Stimulated activated effector memory CD8-positive, alpha-beta T cell treated with anti-CD3 and anti-CD28 coated beads, Interleukin-12 subunit alpha, Interleukin-12 subunit beta, amount 100 ng/mL, for 72 hours (primary cell): Measurements from ENCODE around the gene SRCAP.
A peak's percentile ranks its signal among the peaks of the same experiment; 100 is the strongest.

Experiments used
- ATAC-seq: fragments of 150-1000 bp; cut with Tn5 transposase; 2 replicates; pipeline ENCODE4 v1.10.0; 2021
- DNase-seq, 2 donors: peaks; one replicate each; pipeline ENCODE4 v3.0.0; 2021 to 2022; ENCODE audit warnings: low spot score in 2 of 2
- H3K27ac Mint-ChIP-seq: one replicate; pipeline ENCODE4 v1.8.0; 2022; ENCODE audit warnings: mild to moderate bottlenecking, mixed read lengths
- H3K36me3 Mint-ChIP-seq: one replicate; pipeline ENCODE4 v1.8.0; 2022; ENCODE audit warnings: mild to moderate bottlenecking, mixed read lengths
- H3K4me1 Mint-ChIP-seq: one replicate; pipeline ENCODE4 v1.8.0; 2022; ENCODE audit warnings: mixed read lengths
- H3K4me3 Mint-ChIP-seq: one replicate; pipeline ENCODE4 v1.8.0; 2022; ENCODE audit warnings: mild to moderate bottlenecking, mixed read lengths
- H3K9me3 Mint-ChIP-seq: one replicate; pipeline ENCODE4 v1.8.0; 2022; ENCODE audit warnings: mixed read lengths

SRCAP gene

DNA sequence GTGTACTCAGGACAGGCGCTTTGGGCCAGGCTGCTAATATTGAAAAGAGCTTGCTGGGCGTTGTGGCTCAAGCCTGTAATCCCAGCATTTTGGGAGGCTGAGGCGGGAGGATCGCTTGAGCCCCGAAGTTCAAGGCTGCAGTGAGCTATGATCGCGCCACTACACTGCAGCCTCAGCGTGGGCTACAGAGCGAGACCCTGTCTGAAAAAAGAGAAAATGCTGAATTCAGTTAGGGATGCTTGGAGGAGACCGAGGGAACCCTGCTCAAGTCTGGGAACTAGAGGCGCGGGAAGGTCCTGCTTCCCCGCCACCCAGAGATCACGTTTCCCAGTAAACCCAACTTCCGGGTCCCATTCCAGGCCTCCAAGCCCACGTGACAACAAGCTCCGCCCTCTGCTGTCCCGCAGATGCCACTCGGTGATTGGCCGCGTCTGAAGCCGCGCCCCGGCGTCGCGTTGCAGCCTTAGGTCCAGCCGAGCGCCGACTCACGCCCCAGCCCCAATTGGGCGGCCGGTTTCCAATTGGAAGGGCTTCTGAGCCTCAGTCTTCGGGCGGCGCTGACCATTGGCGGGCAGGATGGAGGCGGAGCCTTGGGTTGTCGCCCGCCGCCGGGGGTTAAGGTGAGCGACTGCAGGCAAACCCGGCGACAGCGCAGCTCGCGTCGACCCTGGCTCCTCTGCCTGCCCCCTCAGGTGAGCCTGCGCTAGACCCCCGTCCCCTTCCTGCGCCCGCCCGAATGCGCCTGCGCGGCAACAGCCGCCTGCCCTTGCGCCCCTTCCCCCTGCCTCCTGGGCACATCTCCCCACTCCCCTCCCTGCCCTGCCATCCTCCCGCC lies 49.0 kb downstream of the SRCAP start, which contains the start of gene PHKG2:
Gene PHKG2, plus strand, starts transcription at position 627 of the 835 bp plus-strand sequence. CDS start 396 bp downstream, outside the sequence.
- peak within 1 kb of the TSS; percentile 82 for H3K27ac Mint-ChIP-seq
- ATAC-seq (peak; percentile 98), DNase-seq (peak; percentile 88 to 97)
- H3K9me3 Mint-ChIP-seq: no peaks in the 10 kb centered on the region
- peaks cover 47% of the 10 kb centered on the region for H3K4me1 Mint-ChIP-seq
- peak within 1 kb of the TSS; percentile 88 for H3K4me3 Mint-ChIP-seq
- peaks cover 85% of the 10 kb centered on the region for H3K36me3 Mint-ChIP-seq

DNA sequence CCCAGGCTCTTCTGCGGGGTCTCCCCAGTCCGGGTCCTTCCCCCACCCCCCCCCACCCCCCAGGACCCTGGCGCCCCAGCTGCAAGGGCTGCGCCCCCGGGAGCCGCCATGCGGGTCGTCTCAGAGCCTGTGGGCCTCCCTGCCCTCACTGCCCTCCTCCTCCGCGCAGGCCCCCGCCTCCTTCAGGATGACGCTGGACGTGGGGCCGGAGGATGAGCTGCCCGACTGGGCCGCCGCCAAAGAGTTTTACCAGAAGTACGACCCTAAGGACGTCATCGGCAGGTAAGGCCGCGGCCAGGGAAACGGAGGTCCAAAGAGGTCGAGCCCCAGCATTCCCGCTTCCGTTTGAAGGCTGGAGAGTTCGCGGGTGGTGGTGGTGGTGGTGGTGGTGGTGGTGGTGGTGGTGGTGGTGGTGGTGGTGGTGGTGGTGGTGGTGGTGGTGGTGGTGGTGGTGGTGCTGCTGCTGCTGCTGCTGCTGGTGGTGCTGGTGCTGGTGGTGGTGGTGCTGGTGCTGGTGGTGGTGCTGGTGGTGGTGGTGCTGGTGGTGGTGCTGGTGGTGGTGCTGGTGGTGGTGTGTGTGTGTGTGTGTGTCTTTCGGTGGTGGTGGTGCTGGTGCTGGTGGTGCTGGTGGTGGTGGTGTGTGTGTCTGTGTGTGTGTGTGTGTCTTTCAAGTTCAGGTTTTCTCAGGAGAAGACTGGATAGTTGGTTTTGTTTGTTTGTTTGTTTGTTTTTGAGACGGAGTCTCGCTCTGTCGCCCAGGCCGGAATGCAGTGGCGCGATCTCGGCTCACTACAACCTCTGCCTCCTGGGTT lies 49.9 kb downstream of the SRCAP start:
- H3K27ac Mint-ChIP-seq: peak overlapping the region; percentile 82
- peak; percentile 54 for ATAC-seq
- peak overlapping the region; percentile 88 for H3K4me3 Mint-ChIP-seq
- no peaks in the 10 kb centered on the region for H3K9me3 Mint-ChIP-seq
- H3K4me1 Mint-ChIP-seq: peaks cover 47% of the 10 kb centered on the region
- DNase-seq: peak; percentile 23 to 72
- H3K36me3 Mint-ChIP-seq: peaks cover 85% of the 10 kb centered on the region

DNA sequence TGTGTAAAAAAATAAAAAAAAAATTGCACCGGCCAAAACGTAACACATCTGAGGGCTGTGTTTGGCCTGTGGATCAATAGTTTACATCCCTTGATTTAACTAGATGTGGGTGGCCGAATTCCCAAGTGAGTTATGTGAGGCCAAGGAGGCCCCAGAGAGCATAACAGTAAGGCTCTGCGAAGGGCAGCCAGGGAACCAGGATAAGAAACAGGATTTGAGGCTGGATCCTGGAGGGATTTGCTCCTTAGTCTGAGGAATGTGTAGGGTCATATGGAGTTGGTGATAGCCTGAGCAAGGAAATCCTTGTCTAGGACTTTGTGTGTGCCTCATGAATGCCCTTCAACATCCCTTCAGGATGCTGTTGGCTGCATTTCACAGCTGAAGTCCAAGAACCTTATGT lies 51.2 kb downstream of the SRCAP start:
- no peak for DNase-seq
- Mint-ChIP-seq H3K27ac (no peak overlapping the region), H3K36me3 (peaks cover 87% of the 10 kb centered on the region), H3K9me3 (no peaks in the 10 kb centered on the region), H3K4me1 (peaks cover 44% of the 10 kb centered on the region), H3K4me3 (peak overlapping the region; percentile 88)
- ATAC-seq: no peak

DNA sequence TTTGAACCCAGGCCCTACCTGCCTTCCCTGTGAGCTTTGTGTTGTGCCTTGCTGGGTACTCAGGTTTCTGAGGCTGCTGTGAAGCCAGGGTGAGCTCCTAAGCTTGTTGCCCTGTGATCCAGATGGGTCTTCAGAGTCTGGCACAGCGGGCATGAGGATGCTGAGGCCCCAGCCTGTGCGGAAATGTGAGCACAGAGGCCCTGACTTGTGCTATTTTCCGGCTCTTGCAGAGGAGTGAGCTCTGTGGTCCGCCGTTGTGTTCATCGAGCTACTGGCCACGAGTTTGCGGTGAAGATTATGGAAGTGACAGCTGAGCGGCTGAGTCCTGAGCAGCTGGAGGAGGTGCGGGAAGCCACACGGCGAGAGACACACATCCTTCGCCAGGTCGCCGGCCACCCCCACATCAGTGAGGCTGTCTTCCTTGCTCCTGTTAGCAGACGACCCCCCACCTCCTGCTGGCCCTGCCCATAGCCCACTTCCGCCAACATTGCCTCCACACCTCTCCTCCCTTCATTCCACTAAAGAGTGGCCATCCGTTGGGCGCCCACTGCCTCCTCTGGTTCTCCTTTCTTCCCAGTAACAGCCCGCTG lies 52.0 kb downstream of the SRCAP start:
- Mint-ChIP-seq H3K4me1 (peaks cover 42% of the 10 kb centered on the region), H3K4me3 (no peak overlapping the region), H3K9me3 (no peaks in the 10 kb centered on the region), H3K27ac (peak overlapping the region; percentile 21), H3K36me3 (peaks cover 91% of the 10 kb centered on the region)
- ATAC-seq (no peak), DNase-seq (no peak)

DNA sequence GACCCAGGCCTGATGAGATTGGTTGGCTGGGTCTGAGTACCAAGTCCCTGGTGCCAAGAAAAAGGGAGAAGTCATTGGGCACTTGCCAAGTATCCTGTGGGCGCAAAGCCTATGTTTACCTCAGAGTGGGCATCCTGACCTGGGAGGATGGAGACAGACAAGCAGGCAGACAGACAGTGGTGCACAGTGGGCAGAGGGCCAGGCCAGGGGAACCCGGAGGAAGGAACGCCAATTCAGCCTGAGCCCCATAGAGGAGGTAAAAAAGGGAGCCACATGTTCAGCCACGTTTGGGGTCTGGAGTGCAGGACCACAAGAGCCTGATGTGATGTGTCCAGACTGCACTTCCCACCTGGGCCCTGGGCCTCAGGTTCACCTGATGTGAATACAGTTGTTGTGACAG lies 54.6 kb downstream of the SRCAP start:
- DNase-seq (no peak), ATAC-seq (no peak)
- H3K9me3 Mint-ChIP-seq: no peaks in the 10 kb centered on the region
- H3K36me3 Mint-ChIP-seq: peaks cover 86% of the 10 kb centered on the region
- H3K4me3 Mint-ChIP-seq: no peak overlapping the region
- H3K27ac Mint-ChIP-seq: no peak overlapping the region
- peaks cover 26% of the 10 kb centered on the region for H3K4me1 Mint-ChIP-seq

DNA sequence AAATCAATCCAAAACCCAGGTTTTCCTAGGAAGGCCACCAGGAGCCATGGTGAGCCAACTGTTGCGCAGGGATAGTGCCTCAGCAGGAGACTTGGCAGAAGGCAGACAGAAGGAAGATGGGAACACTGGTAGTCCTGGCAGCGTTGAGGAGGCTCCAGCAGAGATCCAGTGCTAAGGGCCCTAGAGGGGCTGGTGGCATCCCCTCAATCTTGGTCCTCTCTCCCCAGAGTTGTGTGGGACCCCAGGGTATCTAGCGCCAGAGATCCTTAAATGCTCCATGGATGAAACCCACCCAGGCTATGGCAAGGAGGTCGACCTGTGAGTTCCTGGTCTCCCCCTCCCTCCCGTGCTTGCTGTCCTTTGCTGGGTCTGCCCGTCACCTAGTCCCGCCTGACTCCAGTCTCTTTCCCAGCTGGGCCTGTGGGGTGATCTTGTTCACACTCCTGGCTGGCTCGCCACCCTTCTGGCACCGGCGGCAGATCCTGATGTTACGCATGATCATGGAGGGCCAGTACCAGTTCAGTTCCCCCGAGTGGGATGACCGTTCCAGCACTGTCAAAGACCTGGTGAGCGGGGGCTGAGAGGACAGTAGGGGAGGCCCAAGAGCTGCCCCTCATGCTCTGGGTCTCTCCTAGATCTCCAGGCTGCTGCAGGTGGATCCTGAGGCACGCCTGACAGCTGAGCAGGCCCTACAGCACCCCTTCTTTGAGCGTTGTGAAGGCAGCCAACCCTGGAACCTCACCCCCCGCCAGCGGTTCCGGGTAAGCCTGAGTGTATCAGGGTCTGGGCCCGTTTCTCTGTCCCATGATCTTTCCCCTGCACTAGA lies 57.2 kb downstream of the SRCAP start:
- Mint-ChIP-seq H3K4me3 (no peak overlapping the region), H3K9me3 (no peaks in the 10 kb centered on the region), H3K36me3 (peaks cover 63% of the 10 kb centered on the region), H3K4me1 (peaks cover 16% of the 10 kb centered on the region), H3K27ac (no peak overlapping the region)
- DNase-seq (no peak), ATAC-seq (no peak)

DNA sequence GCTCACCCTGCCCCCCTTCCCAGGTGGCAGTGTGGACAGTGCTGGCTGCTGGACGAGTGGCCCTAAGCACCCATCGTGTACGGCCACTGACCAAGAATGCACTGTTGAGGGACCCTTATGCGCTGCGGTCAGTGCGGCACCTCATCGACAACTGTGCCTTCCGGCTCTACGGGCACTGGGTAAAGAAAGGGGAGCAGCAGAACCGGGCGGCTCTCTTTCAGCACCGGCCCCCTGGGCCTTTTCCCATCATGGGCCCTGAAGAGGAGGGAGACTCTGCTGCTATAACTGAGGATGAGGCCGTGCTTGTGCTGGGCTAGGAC lies 57.8 kb downstream of the SRCAP start:
- ATAC-seq (no peak), DNase-seq (no peak)
- Mint-ChIP-seq H3K27ac (no peak overlapping the region), H3K9me3 (no peaks in the 10 kb centered on the region), H3K4me3 (no peak overlapping the region), H3K36me3 (peaks cover 63% of the 10 kb centered on the region), H3K4me1 (peaks cover 13% of the 10 kb centered on the region)

DNA sequence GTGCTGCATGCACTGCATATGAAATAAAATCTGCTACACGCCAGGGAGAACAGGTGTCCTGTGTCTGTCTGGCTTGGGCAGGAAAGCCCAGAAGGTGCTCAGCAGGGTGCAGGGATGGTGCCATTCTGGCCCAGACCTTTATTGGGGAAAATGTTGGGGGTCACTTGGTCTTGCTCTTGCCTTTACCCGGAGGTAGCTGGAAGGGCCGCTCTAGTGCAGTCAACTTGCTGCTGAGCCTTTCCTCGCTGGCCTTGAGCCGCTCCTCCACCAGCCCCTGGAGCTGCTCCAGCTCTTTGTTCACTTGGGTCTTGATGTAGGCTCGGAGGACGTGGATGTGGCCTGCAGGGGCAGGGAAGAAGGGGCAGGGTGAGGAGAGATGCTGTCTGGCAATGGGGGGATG lies 58.3 kb downstream of the SRCAP start:
- Mint-ChIP-seq H3K4me3 (no peak overlapping the region), H3K36me3 (peaks cover 63% of the 10 kb centered on the region), H3K27ac (no peak overlapping the region), H3K9me3 (no peaks in the 10 kb centered on the region), H3K4me1 (peaks cover 13% of the 10 kb centered on the region)
- DNase-seq (no peak), ATAC-seq (no peak)

DNA sequence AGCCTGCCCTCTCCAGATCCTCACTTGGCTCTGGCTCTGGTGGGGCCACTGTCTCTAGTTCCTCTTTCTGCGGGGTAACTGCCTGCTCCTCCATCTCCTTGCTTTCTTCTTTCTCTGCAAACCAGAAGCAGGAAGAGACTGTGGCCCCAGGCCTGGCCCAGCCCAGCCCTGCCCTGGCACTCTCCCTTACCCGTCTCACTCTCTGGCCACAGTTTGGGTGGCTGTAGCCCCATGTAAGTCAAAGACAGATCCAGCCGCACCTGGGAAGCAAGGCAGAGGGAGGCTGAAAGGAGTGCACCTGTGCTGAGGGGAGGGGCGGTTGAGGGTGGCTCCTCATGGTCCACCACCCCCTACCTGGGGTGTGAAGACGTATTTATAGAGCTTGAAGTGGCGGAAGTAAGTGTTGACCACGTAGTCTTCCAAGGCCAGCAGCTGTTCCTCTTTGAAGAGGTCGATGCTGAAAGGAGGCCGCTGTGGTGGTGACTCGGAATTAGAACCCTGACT lies 60.1 kb downstream of the SRCAP start:
- no peak overlapping the region for H3K4me3 Mint-ChIP-seq
- ATAC-seq (no peak), DNase-seq (no peak)
- H3K27ac Mint-ChIP-seq: no peak overlapping the region
- no peaks in the 10 kb centered on the region for H3K9me3 Mint-ChIP-seq
- peaks cover 64% of the 10 kb centered on the region for H3K36me3 Mint-ChIP-seq
- peaks cover 27% of the 10 kb centered on the region for H3K4me1 Mint-ChIP-seq

DNA sequence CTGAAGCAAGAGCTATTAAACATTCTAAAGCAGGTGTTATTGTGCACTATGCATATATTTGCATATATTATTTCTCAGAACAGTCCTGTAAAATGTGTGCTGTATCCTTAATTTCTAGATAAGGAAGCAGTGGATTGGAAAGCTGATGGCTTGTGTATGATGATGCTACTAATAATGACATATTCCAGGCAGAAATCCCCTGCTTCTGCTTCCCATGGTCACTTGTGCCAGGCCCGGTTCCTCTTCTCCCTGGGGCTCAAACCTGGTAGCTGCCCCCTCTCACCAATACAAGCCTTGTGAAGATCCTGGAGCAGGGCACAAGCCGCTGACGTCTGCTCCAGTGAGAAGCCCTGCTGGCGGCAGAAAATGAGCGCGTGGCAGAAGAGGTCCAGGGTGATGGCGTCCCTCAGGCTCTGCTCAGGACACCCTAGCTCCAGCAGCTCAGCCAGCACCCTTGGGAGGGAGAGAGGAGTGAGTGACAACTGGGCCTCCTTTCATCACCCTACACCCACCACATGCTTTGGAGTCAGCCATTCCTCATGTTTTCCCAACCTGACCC lies 61.1 kb downstream of the SRCAP start:
- H3K27ac Mint-ChIP-seq: no peak overlapping the region
- peaks cover 28% of the 10 kb centered on the region for H3K4me1 Mint-ChIP-seq
- ATAC-seq (no peak), DNase-seq (no peak)
- peak overlapping the region; percentile 92 for H3K4me3 Mint-ChIP-seq
- H3K9me3 Mint-ChIP-seq: no peaks in the 10 kb centered on the region
- H3K36me3 Mint-ChIP-seq: peaks cover 65% of the 10 kb centered on the region

DNA sequence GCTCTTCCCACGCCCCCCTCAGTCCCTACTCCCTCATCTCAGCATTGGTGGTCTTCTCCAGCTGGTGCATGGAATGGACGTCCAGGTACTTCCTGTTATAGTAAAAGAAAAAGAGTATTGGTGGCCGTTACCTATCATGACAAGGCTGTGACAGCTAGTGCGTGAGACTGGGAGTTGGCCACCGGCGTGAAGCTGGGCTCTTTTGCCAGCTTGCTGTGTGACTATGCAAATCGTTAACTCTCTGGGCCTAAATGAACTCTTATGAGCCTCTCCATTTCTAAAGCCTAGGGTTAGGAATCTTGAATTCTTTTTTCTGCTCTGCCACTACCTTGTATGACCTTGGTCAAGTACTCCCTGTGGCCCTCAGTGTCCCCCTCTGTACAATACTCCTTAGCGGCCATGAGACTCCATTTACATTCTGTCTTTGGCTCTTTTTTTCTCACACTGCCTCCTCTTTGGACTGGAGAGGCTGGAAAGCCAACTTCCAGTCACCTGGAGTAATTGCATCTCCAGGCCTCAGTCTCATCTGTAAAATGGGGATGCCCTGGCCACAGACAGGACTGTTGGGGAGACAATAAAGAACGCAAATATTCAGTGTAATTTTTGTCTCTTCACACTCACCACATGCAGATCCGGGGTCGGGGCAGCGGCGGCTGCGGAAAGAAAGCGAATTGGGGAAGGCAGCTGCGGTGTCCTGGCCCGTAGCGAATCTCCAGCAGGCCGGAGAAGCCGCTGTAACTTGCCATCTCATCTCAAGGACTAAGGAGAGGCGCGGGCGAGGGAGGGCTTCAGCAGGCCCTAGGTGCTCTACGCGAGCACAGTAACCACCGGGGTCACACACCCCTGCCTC lies 61.8 kb downstream of the SRCAP start:
- peaks cover 28% of the 10 kb centered on the region for H3K4me1 Mint-ChIP-seq
- H3K9me3 Mint-ChIP-seq: no peaks in the 10 kb centered on the region
- ATAC-seq: no peak
- peak overlapping the region; percentile 84 for H3K27ac Mint-ChIP-seq
- DNase-seq: no peak
- H3K36me3 Mint-ChIP-seq: peaks cover 65% of the 10 kb centered on the region
- H3K4me3 Mint-ChIP-seq: peak overlapping the region; percentile 92

DNA sequence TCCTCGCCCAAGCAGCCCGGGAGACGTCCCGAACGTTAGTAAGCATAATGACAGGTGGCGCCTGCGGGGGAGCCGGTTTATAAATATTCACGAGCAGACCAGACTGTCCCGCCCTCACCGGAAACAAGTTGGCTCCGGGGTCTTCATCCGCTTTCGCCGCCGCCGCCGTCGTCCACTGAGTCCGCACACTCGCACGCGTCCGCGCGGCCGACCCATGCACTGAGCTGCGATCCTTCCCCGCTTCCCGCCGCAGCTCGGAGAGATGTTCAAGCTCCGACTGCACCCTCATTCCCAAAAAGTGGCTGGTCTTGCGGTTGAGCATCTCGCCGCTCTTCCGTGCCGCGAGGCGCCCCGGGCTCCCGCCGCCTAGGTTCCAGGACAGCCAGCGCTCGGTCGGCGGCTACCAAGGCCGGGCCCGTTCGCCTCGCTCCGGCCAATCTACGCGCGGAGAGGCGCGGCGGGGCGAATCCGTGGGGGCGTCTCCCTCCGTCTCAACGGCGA lies 62.5 kb downstream of the SRCAP start:
- H3K36me3 Mint-ChIP-seq: peaks cover 65% of the 10 kb centered on the region
- peak; percentile 66 for ATAC-seq

More for the DNA sequence above, 62.5 kb downstream of the SRCAP start:
- peak overlapping the region; percentile 84 for H3K27ac Mint-ChIP-seq
- peak overlapping the region; percentile 92 for H3K4me3 Mint-ChIP-seq
- peaks cover 28% of the 10 kb centered on the region for H3K4me1 Mint-ChIP-seq
- no peaks in the 10 kb centered on the region for H3K9me3 Mint-ChIP-seq
- peak in 1 of 2 donors; percentile 77 for DNase-seq
